GM04503 (cell line): ENCODE measurements around the gene ROPN1L.
A peak's percentile ranks its signal among the peaks of the same experiment; 100 is the strongest.
"Not testable (repeated sequence)": the region's sequence is repeated elsewhere in the genome, so short reads cannot be mapped to it uniquely, and the experiment has no call there.

Experiments used
- DNase-seq: peaks from one replicate; pipeline ENCODE4 v3.0.0-alpha.2; 2012; ENCODE audit warnings: low read depth

The ROPN1L gene

DNA sequence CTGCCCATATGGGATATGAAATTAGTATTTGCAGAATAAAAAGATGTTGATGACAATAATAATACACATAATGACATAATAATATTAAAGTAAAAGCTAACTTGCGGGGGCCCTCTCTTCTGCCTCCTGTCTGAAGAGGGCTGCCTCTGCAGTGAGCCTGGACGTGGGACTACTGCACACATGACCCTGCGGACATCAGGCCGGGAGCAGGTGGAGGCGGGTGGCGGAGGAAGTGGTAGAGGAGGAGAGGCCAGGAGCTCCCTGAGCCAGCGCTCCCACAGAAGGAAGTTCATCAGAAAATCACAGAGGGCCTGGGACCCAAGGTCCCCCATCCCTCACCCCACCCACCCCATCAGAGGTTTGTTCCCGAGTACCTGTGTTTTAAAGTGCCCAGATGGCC is 60.5 kb downstream of the ROPN1L start:
- no peak for DNase-seq

DNA sequence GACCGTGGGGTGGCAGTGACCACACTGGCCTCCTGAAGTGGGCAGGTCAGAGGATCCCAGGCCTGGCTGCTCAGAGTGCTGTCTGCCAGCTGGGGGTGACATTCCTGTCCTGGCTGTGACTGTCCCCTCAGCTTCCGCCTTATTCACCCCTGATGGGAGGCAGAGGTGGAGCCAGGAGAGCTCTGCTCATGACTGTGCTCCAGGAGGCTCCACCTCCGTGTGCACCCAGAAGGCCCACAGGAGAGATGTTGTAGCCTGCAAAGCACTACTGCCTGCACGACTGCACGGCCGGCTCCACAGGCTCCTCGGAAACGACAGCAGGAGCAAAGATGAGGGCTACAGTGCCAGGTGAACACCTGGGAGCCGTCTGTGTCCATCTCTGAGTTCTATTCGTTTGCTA is 60.9 kb downstream of the ROPN1L start:
- DNase-seq, result no peak

DNA sequence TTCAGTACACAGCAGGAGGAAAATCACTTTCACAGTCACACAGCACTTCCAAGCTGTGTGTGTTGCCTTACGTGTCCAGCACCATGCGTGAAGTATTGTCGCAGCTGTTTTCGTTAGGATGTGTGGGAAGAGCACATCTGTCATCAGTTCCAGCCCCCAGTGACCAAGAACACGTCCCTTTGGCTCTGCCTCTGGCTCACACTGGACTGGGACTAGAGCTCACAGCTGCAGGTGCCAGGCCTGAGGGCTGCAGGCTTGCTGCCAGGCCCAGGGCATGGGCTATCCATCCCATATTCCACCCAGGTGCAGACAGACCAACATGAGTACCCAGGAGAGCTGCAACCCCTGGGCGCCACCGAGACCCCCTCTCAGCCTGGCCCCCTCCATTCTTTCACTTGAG is 61.6 kb downstream of the ROPN1L start:
- no peak for DNase-seq

DNA sequence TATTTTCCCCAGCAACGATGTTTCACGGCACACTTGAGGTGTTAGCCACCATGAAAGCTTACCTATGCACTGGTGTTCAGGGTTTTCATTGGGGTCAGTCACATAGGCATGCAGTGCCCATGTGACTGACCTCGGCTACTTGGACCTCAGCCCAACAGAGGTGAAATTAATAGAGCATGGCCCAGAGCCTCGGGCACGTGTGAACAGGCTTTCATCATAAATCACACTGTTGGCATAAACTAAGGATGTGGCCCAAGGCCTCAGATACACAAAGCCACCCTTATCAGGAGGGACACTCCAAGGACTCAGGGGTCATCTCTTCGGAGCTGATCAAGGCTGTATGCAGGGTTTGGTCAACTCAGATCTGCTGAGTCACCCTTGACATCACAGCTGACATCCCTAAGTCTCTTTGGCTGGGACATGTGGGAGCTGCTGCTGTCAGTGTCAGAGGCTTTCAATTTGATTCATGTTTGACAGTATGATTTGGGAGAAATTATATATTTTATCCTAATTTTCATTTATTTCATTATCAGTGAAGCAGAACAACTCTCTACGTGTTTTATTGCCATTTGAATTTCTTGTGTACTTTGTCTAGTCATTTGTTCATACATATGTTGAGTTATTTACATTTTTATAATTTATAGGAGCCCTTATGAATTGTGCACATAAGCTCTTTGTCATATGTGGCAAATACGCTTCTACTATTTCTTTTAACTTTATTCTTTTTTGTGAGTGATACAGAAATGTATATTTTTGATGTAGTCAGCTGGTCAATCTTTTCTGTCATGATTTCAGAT is 62.5 kb downstream of the ROPN1L start:
- DNase-seq, result no peak

DNA sequence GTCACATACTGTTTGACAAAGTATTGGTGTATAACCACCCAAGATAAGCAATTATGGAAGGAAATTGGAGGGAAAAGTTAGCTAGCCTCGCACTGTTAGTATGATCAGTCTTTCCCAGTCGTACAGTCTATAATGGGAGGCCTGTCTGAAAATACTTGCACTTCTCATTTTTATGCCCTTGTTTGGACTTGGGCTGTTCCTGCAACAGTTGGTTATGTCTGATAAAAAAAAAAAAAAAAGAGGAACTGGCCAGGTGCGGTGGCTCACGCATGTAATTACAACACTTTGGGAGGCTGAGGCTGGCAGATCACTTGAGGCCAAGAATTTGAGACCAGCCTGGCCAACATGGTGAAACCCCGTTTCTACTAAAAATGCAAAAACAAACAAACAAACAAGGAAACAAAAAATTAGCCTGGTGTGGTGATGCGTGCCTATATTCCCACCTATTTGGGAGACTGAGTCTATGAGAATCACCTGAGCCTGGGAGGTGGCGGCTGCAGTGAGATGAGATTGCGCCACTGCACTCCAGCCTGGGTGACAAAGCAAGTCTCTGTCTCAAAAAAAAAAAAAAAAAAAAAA is 63.9 kb downstream of the ROPN1L start:
- DNase-seq, result no peak

DNA sequence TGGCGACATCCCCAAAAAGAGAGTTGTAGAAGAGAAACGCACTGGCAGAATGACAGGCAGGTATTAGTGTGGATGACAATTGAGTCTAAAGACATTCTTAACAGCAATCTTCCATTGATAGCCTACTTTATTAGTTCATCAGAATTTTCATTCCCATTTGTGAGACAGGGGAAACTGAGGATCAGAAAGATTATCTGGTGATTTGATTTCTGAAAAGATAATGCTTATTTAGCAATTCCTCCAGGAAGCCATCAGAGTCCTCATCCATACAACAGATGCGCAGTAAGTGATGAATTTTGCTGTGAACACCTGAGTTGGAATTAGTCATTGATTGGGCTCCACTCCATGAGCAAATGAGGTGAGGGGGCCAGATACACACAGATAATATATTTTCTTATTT is 64.9 kb downstream of the ROPN1L start:
- no peak for DNase-seq

DNA sequence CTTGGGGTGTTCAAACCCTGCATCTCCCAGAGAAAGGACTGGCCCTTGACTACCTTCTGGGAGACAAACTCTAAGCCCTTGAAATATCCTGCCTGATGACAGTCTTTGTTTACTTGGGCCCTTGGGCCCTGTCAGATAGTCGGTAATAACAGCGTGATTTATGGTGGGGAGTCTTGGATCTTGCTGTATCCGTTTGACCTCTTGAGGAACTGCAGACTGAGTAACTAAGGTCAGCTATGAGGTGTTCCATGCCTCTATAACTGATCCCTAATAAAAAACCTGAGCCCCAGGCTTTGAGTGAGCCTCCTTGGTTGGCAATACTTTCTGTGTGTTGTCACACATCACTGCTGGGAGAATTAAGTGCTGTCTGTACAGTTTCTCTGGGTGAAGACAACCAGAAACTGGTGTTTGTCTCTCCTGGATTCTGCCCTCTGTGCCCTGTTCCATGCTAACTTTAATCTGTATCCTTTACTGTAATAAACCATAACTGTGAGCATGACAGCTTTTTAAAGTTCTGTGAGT is 66.0 kb downstream of the ROPN1L start:
- peak; percentile 59 for DNase-seq

DNA sequence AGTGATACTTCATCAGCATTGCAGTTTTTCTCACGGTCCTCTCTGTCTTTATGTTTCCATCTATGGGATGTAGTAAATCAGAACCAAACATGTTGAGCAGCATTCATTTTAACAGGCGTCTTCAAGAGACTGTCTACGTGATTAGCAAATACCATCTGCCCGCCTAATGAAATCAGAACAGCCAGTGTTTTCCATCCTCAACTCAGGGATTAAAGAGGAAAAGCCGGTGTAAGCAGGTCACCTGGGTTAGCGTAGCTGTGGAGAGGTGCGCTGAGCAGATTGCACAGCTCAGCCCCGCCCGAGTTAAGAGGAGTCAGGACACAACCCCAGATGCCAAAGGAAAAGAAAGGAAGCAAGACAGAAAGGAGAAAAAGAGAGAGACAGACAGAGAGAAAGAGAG is 67.9 kb downstream of the ROPN1L start:
- DNase-seq, result no peak

DNA sequence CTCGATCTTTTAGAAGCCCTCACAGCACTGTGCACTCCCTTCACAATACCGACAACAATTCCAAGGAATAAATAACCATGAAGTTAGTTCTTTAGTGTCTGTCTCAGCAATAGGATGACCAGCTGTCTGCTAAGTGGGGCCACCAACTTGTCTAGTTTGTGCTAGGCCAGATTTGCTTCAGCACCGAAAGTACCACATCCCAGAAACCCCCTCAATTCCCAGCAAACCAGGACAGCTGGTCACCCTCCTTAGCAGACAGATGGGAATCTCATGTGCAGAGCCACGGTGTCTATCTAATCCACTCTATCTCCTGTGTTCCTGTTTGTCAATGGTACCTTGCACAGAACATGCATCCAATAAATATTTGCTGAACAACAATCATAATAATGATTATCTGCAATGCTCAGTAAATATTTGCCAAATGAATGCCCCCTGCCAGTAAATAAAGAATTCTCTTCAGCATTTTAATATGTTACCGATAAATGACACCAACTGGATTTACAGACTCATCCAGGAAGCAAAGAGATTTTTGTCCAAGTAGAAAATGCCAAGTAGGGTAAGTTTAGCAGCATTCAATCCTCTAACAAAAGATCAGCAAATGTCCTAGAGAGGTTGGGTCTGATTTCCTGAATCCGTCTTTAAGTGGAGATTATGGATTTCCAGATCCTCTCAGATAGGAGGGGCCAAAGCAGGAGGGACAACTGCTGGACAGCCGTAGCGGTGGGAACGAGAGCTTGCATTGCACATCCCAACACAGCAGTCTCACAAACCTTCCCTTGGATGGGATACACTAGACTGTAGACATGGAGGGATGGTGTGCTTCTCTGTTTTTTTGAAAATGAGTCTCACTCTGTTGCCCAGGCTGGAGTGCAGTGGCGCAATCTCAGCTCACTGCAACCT is 70.3 kb downstream of the ROPN1L start:
- DNase-seq, result no peak

DNA sequence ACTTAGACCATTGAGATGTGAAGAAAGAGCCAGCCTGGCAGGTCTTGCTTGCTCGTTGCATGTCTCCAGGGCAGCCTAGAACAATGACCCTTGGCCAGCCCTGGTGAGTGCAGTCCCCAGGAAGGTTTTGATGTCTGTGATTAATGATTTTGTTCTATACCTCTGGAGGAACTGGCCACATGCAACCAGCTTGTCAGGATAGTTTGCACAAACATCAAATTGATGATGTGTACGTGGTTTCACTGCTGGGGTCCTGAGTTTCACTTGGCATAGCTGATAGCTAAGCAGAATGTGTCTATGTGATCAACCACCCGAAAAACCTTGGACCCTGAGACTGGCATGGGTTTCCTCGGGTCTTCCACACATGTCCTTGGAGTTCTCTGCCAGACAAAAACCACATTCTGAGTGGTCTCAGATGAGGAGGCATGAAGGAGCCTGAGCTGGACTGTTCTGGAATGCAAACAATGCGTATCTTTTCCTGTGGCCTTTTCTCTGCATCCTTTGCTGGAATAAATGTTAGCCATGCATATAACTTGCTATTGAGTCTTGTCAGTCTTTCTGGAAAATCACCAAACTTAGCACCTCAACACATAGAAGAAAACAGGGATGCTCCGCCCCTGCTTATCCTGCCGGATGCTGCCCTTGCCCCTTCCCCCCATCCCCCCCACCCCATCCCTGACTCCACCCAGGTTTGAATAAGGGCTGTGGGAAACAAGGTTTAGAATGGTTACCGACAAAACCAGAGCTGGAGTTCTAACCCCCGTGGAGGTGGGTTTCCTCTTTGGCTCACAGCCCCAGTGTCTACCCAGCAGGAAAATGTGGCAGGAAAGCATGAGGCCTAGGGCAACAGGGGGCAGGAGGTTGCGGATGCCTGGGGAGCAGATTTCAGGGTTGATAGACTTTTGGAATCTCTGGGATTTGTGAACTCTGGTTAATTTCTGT is 72.1 kb downstream of the ROPN1L start:
- DNase-seq, result peak; percentile 77

DNA sequence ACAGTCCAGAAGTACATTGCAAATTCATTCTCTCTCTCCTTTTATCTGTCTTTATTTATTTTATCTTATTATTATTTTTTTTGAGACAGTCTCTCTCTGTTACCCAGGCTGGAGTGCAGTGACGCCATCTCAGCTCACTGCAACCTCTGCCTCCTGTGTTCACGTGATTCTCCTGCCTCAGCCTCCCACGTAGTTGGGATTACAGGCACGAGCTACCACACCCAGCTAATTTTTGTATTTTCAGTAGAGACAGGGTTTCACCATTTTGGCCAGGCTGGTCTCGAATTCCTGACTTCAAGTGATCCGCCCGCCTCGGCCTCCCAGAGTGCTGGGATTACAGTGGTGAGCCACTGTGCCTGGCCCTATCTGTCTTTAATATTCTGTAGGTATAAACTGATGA is 72.9 kb downstream of the ROPN1L start:
- not testable (repeated sequence) for DNase-seq
